Endothelial cell of umbilical vein (primary cell): ENCODE data around the gene CHRNA7. TPM values are rescaled to one million over a fixed set of nuclear protein-coding genes. Genes with fewer than 3 reads are reported as not detected.
"Not testable (repeated sequence)": the region's sequence is repeated elsewhere in the genome, so short reads cannot be mapped to it uniquely, and the experiment has no call there.

ENCODE experiments used
- BruUV-seq: library from RNA; stranded (reverse); fragments of 400-500 nt; replicated peaks from 2 replicates; lab custom pipeline; 2021; lab: Mats Ljungman, UMichigan
- CTCF ChIA-PET: fragments of 300-600, 350-600 bp; sonication (Branson Sonifier 250); formaldehyde crosslinking; loops from one replicate; lab custom pipeline; 2021; ENCODE audit warnings: antibody characterized with exemption, inconsistent platforms; lab: Charles Lee
- POLR2A ChIA-PET: fragments of 300-600, 350-600 bp; sonication (Branson Sonifier 250); formaldehyde crosslinking; loops from one replicate; lab custom pipeline; 2021; ENCODE audit warnings: antibody characterized with exemption, inconsistent platforms; lab: Charles Lee
- DNase-seq: peaks from one replicate; pipeline ENCODE4 v3.0.0-alpha.2; 2011; ENCODE audit warnings: low read depth, low spot score
- FAIRE-seq: peaks from 2 replicates; lab custom pipeline; 2011; peaks lifted over from hg19 to GRCh38; lab: Jason Lieb, UNC
- H2AFZ ChIP-seq: 2 replicates; pipeline ENCODE4 v1.6.0; 2012; ENCODE audit warnings: low read depth, low read length, control low read depth, inconsistent platforms
- H3K27ac ChIP-seq: 2 replicates; pipeline ENCODE4 v1.5.1; 2011; ENCODE audit warnings: low read depth, mild to moderate bottlenecking, control low read depth, low read length, moderate library complexity; ENCODE audit not compliant: insufficient read depth
- H3K27me3 ChIP-seq, 2 experiments: 2 replicates each; pipeline versions ENCODE4 v1.6.0 to v1.6.1; 2011; ENCODE audit warnings: low read length in 2 of 2, mixed read lengths in 1 of 2; ENCODE audit not compliant: control insufficient read depth in 2 of 2, insufficient read depth in 2 of 2
- H3K36me3 ChIP-seq, 2 experiments: 2 replicates in 1 of 2; 3 replicates in 1 of 2; pipeline ENCODE4 v1.5.1; 2011; ENCODE audit warnings: low read length in 2 of 2, mild to moderate bottlenecking in 1 of 2, moderate library complexity in 1 of 2; ENCODE audit not compliant: control insufficient read depth in 2 of 2, insufficient read depth in 2 of 2; ENCODE audit errors: extremely low read depth in 1 of 2
- H3K4me1 ChIP-seq: 3 replicates; pipeline ENCODE4 v1.5.1; 2011; ENCODE audit warnings: mild to moderate bottlenecking, low read length; ENCODE audit not compliant: control insufficient read depth, insufficient read depth; ENCODE audit errors: extremely low read depth
- H3K4me2 ChIP-seq: 2 replicates; pipeline ENCODE4 v1.6.1; 2011; ENCODE audit warnings: low read length, control low read depth, mixed read lengths; ENCODE audit not compliant: insufficient read depth
- H3K4me3 ChIP-seq, 3 experiments: fragments of 200-600 bp in 1 of 3; sonication (generic), shearing (Covaris generic) in 1 of 3; replicated peaks in 1 of 3; 2 replicates each; pipeline ENCODE4 v1.5.1; 2011 to 2016; ENCODE audit warnings: control low read depth in 3 of 3, low read length in 3 of 3, mild to moderate bottlenecking in 2 of 3, inconsistent platforms in 1 of 3, low read depth in 1 of 3, moderate library complexity in 1 of 3; ENCODE audit not compliant: insufficient read depth in 1 of 3
- H3K79me2 ChIP-seq: 2 replicates; pipeline ENCODE4 v1.6.0; 2012; ENCODE audit warnings: low read length, inconsistent platforms; ENCODE audit not compliant: control insufficient read depth, insufficient read depth
- H3K9ac ChIP-seq: replicated peaks from 2 replicates; pipeline ENCODE3; 2011; ENCODE audit warnings: low read length, control low read depth; ENCODE audit not compliant: insufficient read depth; ENCODE audit errors: extremely low read depth
- H3K9me1 ChIP-seq: replicated peaks from 3 replicates; pipeline ENCODE4 v1.6.0; 2011; ENCODE audit warnings: mild to moderate bottlenecking, low read length; ENCODE audit not compliant: control insufficient read depth, insufficient read depth; ENCODE audit errors: extremely low read depth
- H3K9me3 ChIP-seq: replicated peaks from 2 replicates; pipeline ENCODE4 v1.5.1; 2012; ENCODE audit warnings: low read length, inconsistent platforms; ENCODE audit not compliant: control insufficient read depth, insufficient read depth
- H4K20me1 ChIP-seq: replicated peaks from 2 replicates; pipeline ENCODE3; 2011; ENCODE audit warnings: mild to moderate bottlenecking, low read length; ENCODE audit not compliant: control insufficient read depth, insufficient read depth; ENCODE audit errors: extremely low read depth
- EZH2 ChIP-seq: IDR thresholded peaks from 2 replicates; pipeline ENCODE4 v1.6.1; 2012; ENCODE audit warnings: borderline replicate concordance, low read depth, mild to moderate bottlenecking, moderate library complexity, low read length, inconsistent platforms; ENCODE audit not compliant: severe bottlenecking
- FOS ChIP-seq: IDR thresholded peaks from 2 replicates; pipeline ENCODE4 v1.6.1; 2011; ENCODE audit warnings: mild to moderate bottlenecking, low read length, moderate library complexity, borderline replicate concordance; ENCODE audit not compliant: insufficient read depth
- GATA2 ChIP-seq: IDR thresholded peaks from 2 replicates; pipeline ENCODE4 v1.7.0; 2011; ENCODE audit warnings: low read depth, mild to moderate bottlenecking, moderate library complexity, mixed read lengths, low read length; ENCODE audit not compliant: insufficient read length, insufficient read depth
- JUN ChIP-seq: IDR thresholded peaks from 2 replicates; pipeline ENCODE4 v1.6.1; 2011; ENCODE audit warnings: borderline replicate concordance, low read depth; ENCODE audit not compliant: insufficient read length, insufficient read depth
- MYC ChIP-seq: IDR thresholded peaks from one replicate; pipeline ENCODE4 v1.6.1; 2011; ENCODE audit warnings: mild to moderate bottlenecking, low read depth, low read length
- POLR2A ChIP-seq: IDR thresholded peaks from 2 replicates; pipeline ENCODE4 v1.6.1; 2012; ENCODE audit warnings: low read depth, mild to moderate bottlenecking, control low read depth, low read length
- POLR2AphosphoS5 ChIP-seq: IDR thresholded peaks from 2 replicates; pipeline ENCODE4 v1.6.1; 2012; ENCODE audit warnings: low read depth, mild to moderate bottlenecking, control low read depth, low read length, moderate library complexity; ENCODE audit not compliant: insufficient read depth
- dilution Hi-C: fragments of 300-500 bp; cut with MboI; formaldehyde crosslinking; loops from one replicate; pipeline ENCODE4 v1.15.0; 2019; ENCODE audit warnings: low sequenced_read_pairs; ENCODE audit not compliant: extremely low pct_ligation_motif_present
- intact Hi-C: fragments of 100-400 bp; cut with micrococcal nuclease; formaldehyde crosslinking; loops from one replicate; pipeline ENCODE4 v1.10.0; 2022
- polyA plus RNA-seq, 4 experiments: library from polyadenylated mRNA; depleted of rRNA in 3 of 4; stranded (reverse) in 3 of 4; unstranded in 1 of 4; fragments of >200 nt; gene quantifications; 2 replicates each; pipeline versions ENCODE4 v1.2.1 to v1.2.3, GENCODE V29; 2011 to 2012; ENCODE audit warnings: missing spikeins in 1 of 4
- total RNA-seq: library from RNA; stranded (reverse); gene quantifications from 2 replicates; pipeline ENCODE4 v1.2.3, GENCODE V29; 2021
- TF ChIP-seq, protein P1 (sequence below), 2 donors: IDR thresholded peaks; 1 replicate in 1 of 2; 2 replicates in 1 of 2; pipeline ENCODE4 v1.5.1; 2011; ENCODE audit warnings: low read length in 2 of 2, mild to moderate bottlenecking in 2 of 2, moderate library complexity in 2 of 2, control low read depth in 1 of 2, inconsistent platforms in 1 of 2, low read depth in 1 of 2; ENCODE audit not compliant: insufficient read depth in 1 of 2; ENCODE audit errors: extremely low read depth in 1 of 2
- TF ChIP-seq, protein P2 (sequence below): IDR thresholded peaks from 2 replicates; pipeline ENCODE4 v1.6.1; 2011; ENCODE audit not compliant: insufficient read depth, insufficient read length

CHRNA7 gene
- total and polyA plus RNA-seq, 2 donors (not counting 3 experiments of a cell fraction or from before 2014, with no cell fraction given), result 0.70 to 2.6 TPM

GRCh38 chr15:32198938-32199337 lies 168.6 kb downstream of the CHRNA7 start:
- H3K27me3 ChIP-seq, H3K27ac ChIP-seq, H3K79me2 ChIP-seq, intact Hi-C loops, H3K9me1 ChIP-seq, POLR2A ChIA-PET, H3K9me3 ChIP-seq, H3K4me1 ChIP-seq, DNase-seq, H2AFZ ChIP-seq, BruUV-seq, H3K4me3 ChIP-seq, FAIRE-seq, H3K36me3 ChIP-seq, CTCF ChIA-PET, H3K9ac ChIP-seq, H3K4me2 ChIP-seq, dilution Hi-C loops, H4K20me1 ChIP-seq: not testable (repeated sequence)

GRCh38 chr15:32209081-32209480 lies 178.8 kb downstream of the CHRNA7 start:
- H3K4me2 ChIP-seq, FAIRE-seq, dilution Hi-C loops, CTCF ChIA-PET, BruUV-seq, H3K9me1 ChIP-seq, H3K4me3 ChIP-seq, H3K4me1 ChIP-seq, H3K9ac ChIP-seq, H3K27me3 ChIP-seq, H2AFZ ChIP-seq, H3K9me3 ChIP-seq, H4K20me1 ChIP-seq, intact Hi-C loops, H3K27ac ChIP-seq, POLR2A ChIA-PET, DNase-seq, H3K79me2 ChIP-seq, H3K36me3 ChIP-seq: not testable (repeated sequence)

GRCh38 chr15:32218666-32219065 lies 188.4 kb downstream of the CHRNA7 start:
- H3K9ac ChIP-seq, result no peak overlapping the region
- H3K27me3 ChIP-seq, result no peaks in the 10 kb centered on the region
- intact Hi-C loops (no loop called here), dilution Hi-C loops (no loop called here)
- no peak overlapping the region for H2AFZ ChIP-seq
- POLR2A ChIA-PET, result no interaction called here
- no peak overlapping the region for H3K27ac ChIP-seq
- peaks cover 3% of the 10 kb centered on the region for H3K9me3 ChIP-seq
- TF ChIP-seq MYC, result no peak
- no peak for TF ChIP-seq POLR2A
- TF ChIP-seq GATA2, result no peak
- TF ChIP-seq, protein P1, sequence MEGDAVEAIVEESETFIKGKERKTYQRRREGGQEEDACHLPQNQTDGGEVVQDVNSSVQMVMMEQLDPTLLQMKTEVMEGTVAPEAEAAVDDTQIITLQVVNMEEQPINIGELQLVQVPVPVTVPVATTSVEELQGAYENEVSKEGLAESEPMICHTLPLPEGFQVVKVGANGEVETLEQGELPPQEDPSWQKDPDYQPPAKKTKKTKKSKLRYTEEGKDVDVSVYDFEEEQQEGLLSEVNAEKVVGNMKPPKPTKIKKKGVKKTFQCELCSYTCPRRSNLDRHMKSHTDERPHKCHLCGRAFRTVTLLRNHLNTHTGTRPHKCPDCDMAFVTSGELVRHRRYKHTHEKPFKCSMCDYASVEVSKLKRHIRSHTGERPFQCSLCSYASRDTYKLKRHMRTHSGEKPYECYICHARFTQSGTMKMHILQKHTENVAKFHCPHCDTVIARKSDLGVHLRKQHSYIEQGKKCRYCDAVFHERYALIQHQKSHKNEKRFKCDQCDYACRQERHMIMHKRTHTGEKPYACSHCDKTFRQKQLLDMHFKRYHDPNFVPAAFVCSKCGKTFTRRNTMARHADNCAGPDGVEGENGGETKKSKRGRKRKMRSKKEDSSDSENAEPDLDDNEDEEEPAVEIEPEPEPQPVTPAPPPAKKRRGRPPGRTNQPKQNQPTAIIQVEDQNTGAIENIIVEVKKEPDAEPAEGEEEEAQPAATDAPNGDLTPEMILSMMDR (IDR thresholded peaks at IDR 0.05; ENCODE audit: extremely low read depth in 1 of 2, insufficient read depth in 1 of 2, low read depth in 1 of 2, low read length in 2 of 2), result no peak
- no peak for TF ChIP-seq FOS
- TF ChIP-seq EZH2, result no peak
- TF ChIP-seq POLR2AphosphoS5, result no peak
- TF ChIP-seq, protein P2, sequence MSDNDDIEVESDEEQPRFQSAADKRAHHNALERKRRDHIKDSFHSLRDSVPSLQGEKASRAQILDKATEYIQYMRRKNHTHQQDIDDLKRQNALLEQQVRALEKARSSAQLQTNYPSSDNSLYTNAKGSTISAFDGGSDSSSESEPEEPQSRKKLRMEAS, result no peak
- TF ChIP-seq JUN, result no peak
- H3K4me2 ChIP-seq, result no peak overlapping the region
- no peak overlapping the region for H3K4me3 ChIP-seq
- H4K20me1 ChIP-seq, result no peaks in the 10 kb centered on the region
- CTCF ChIA-PET, result no interaction called here
- H3K9me1 ChIP-seq, result no peaks in the 10 kb centered on the region
- no TSS peak for BruUV-seq
- no peaks in the 10 kb centered on the region for H3K4me1 ChIP-seq
- FAIRE-seq, result no peak
- no peak for DNase-seq
- H3K36me3 ChIP-seq, result no peaks in the 10 kb centered on the region
- no peaks in the 10 kb centered on the region for H3K79me2 ChIP-seq
